Ishikawa (cell line): ENCODE measurements around the gene URB1.

ENCODE experiments used
- CEBPB ChIP-seq: IDR thresholded peaks from 2 replicates; pipeline ENCODE4 v1.6.1; 2012
- CREB1 ChIP-seq: IDR thresholded peaks from 2 replicates; pipeline ENCODE4 v1.6.1; 2012; ENCODE audit warnings: low read depth
- EP300 ChIP-seq: IDR thresholded peaks from 2 replicates; pipeline ENCODE4 v1.6.1; 2012; ENCODE audit warnings: borderline replicate concordance
- FOXM1 ChIP-seq: IDR thresholded peaks from 2 replicates; pipeline ENCODE4 v1.6.1; 2012; ENCODE audit warnings: low read depth, borderline replicate concordance
- MAX ChIP-seq: IDR thresholded peaks from 2 replicates; pipeline ENCODE4 v1.6.1; 2012
- RAD21 ChIP-seq: IDR thresholded peaks from 2 replicates; pipeline ENCODE4 v1.6.1; 2012; ENCODE audit warnings: low read depth
- REST ChIP-seq: IDR thresholded peaks from 2 replicates; pipeline ENCODE4 v1.6.1; 2012; ENCODE audit warnings: low read depth, mild to moderate bottlenecking
- TAF1 ChIP-seq: IDR thresholded peaks from 2 replicates; pipeline ENCODE4 v1.6.1; 2012; ENCODE audit warnings: low read depth, mild to moderate bottlenecking
- TEAD4 ChIP-seq: IDR thresholded peaks from 2 replicates; pipeline ENCODE4 v1.6.1; 2012
- YY1 ChIP-seq: IDR thresholded peaks from 2 replicates; pipeline ENCODE4 v1.6.1; 2012; ENCODE audit warnings: low read depth
- ZBTB7A ChIP-seq: IDR thresholded peaks from 2 replicates; pipeline ENCODE4 v1.6.1; 2012; ENCODE audit warnings: low read depth

- TF ChIP-seq TAF1 = no peak
- no peak for TF ChIP-seq ZBTB7A
- no peak for TF ChIP-seq FOXM1
- TF ChIP-seq YY1 = no peak
- TF ChIP-seq CEBPB = no peak
- TF ChIP-seq EP300 = no peak
- no peak for TF ChIP-seq MAX
- TF ChIP-seq REST = no peak
- TF ChIP-seq RAD21 = no peak
- no peak for TF ChIP-seq TEAD4
- TF ChIP-seq CREB1 = no peak
These were observed 13.9 kb downstream of the URB1 start for GRCh38 chr21:32378956-32379355.
